Measurements from ENCODE around the gene ZNF467.

The ZNF467 gene

GRCh38 chr7:149787428-149788299, 14.3 kb upstream of the ZNF467 start:
- DNase-seq (ENCODE audit: low read depth in 2 of 2, low spot score in 1 of 2): no peak

- DNase-seq (ENCODE audit: low read depth in 2 of 2, low spot score in 1 of 2): no peak
Measured at GRCh38 chr7:149785983-149786382, 12.6 kb upstream of the ZNF467 start.

DNA sequence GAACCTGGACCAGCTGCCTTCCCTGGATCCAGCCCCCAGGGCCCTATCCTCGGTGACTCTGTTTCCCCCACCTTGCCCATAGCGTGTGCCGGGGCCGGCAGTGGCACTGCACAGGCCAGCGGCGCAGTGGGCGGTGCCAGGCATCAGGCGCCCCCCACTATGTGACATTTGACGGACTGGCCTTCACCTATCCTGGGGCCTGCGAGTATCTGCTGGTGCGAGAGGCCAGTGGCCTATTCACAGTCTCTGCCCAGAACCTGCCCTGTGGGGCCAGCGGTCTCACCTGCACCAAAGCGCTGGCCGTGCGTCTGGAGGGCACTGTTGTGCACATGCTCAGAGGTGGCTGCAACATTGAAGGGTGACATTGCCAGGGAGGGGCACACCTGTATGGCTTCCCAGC, 12.0 kb upstream of the ZNF467 start:
- no peak for DNase-seq (ENCODE audit: low read depth in 2 of 2, low spot score in 1 of 2)

DNA sequence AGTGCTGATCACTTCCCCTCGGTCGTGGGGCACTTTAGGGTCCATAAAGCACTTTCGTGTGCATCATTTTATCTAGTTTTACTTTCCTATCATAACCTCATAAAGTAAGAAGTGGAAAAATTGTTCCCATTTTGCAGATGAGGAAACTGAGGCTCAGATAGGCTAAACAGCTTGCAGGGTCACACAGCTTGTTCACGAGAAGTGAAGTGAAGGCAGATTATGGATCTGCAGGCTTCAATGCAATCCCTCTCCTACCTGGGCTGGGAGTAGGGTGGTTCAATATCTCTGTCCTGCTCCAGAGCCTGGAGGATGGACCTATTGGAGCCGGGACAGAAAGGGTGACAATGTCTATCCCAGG, 10.8 kb upstream of the ZNF467 start:
- no peak for DNase-seq (ENCODE audit: low read depth in 2 of 2, low spot score in 1 of 2)

GRCh38 chr7:149783386-149784250, 10.2 kb upstream of the ZNF467 start:
- no peak for DNase-seq (ENCODE audit: low read depth in 2 of 2, low spot score in 1 of 2)

DNA sequence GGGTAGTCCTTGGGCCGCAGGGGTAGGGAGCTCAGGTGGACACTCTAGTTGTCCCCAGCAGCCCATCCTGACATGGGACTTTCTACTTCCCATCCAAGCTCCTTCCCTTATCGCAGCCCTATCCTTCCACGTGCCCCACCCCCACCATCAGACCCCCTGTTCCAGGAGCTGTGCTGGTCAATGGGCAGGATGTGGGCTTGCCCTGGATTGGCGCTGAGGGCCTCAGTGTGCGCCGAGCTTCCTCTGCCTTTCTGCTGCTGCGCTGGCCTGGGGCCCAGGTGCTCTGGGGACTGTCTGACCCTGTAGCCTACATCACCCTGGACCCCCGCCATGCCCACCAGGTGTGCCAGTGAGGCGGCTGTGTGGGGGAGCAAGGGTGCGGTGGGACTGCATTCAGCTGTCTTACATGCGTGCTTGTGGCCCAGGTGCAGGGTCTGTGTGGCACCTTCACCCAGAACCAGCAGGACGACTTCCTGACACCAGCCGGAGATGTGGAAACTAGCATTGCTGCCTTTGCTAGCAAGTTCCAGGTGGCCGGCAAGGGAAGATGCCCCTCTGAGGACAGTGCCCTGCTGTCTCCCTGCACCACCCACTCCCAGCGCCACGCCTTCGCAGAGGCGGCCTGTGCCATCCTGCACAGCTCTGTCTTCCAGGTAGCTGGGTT, 9.4 kb upstream of the ZNF467 start:
- DNase-seq (ENCODE audit: low read depth in 2 of 2, low spot score in 1 of 2): no peak

DNA sequence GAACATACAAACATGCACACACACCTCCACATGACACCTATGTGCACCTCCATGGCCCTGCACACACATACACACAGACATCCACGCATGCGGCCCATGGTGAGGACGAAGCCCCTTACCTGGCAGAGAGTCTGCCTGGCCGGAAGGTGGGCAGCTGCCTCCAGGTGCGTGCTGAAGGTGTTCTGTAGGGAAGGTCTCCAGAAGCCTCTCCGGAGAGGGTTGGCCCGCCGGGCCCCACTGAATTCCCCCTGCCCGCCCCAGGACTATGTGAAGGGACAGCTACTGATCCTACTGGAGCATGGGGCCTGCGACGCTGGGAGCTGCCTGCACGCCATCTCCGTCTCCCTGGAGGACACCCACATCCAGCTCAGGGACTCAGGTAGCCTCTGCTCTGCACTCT, 8.5 kb upstream of the ZNF467 start:
- DNase-seq (ENCODE audit: low read depth in 2 of 2, low spot score in 1 of 2): no peak

- DNase-seq (ENCODE audit: low read depth in 2 of 2, low spot score in 1 of 2): no peak
Measured at GRCh38 chr7:149780636-149781419, 7.4 kb upstream of the ZNF467 start.

GRCh38 chr7:149780056-149780455, 6.7 kb upstream of the ZNF467 start:
- DNase-seq (ENCODE audit: low read depth in 2 of 2, low spot score in 1 of 2): no peak

DNA sequence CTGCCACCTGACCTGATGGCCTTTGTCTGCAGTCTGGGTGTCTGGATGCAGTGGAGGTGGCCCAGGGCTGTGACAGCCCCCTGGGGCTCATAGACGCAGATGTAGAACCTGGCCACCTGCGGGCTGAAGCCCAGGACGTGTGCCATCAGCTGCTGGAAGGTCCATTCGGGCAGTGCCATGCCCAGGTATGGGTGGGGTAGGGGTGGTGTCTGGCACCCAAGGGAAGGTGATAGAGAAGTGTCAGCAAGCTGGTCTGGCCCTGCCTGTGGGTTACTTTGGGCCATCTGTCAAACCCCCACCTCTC, 6.1 kb upstream of the ZNF467 start:
- DNase-seq (ENCODE audit: low read depth in 2 of 2, low spot score in 1 of 2): no peak

- DNase-seq (ENCODE audit: low read depth in 2 of 2, low spot score in 1 of 2): no peak
Measured at GRCh38 chr7:149778696-149779501, 5.5 kb upstream of the ZNF467 start.

GRCh38 chr7:149778327-149778637, 4.9 kb upstream of the ZNF467 start:
- DNase-seq (ENCODE audit: low read depth in 2 of 2, low spot score in 1 of 2): no peak

DNA sequence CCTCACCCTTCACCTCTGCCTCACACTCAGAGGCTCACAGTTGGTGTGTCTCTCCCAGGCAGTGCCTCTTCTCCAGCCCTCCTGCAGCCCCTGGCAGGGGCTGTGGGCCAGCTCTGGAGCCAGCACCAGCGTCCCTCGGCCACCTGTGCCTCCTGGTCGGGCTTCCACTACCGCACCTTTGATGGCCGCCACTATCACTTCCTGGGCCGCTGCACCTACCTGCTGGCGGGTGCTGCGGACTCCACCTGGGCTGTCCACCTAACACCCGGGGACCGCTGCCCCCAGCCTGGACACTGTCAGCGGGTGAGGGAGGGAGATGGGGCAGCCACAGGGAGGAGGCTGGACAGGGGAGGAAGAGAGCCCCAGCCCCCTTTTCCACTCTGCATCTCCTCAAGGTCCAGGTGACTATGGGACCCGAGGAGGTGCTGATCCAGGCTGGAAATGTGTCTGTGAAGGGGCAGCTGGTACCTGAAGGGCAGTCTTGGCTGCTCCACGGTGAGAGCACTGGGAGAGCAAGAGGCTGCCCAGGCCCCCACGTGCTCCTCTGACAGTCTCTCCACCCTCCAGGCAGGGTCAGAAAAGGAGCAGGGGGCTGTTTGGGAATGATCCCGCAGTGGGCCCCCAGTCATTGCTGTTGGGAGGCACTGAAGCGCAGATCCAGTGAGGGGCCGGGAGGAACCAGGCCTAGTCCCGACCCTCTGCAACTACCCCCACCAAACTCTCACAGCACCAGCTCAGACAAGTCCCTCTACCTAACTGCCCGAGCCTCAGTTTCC, 4.4 kb upstream of the ZNF467 start:
- no peak for DNase-seq (ENCODE audit: low read depth in 2 of 2, low spot score in 1 of 2)

- DNase-seq (ENCODE audit: low read depth in 2 of 2, low spot score in 1 of 2): no peak
Measured at GRCh38 chr7:149776848-149777407, 3.5 kb upstream of the ZNF467 start.

DNA sequence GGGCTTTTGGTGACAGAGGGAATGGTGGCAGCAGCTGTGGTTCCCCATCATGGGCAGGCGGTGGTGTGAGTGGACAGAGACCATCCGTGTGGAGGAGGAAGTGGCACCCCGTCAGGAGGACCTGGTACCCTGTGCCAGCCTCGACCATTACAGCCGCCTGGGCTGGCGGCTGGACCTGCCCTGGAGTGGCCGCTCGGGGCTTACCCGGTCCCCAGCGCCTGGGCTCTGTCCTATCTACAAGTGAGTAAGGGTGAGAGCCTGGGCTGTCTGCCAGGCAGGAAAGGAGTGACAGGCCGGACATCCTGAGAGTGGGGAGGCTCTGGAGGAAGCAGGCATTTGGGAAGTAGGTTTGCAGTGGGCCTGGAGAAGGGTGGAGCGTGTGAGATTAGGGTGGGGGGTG, 2.9 kb upstream of the ZNF467 start:
- DNase-seq (ENCODE audit: low read depth in 2 of 2, low spot score in 1 of 2): no peak

DNA sequence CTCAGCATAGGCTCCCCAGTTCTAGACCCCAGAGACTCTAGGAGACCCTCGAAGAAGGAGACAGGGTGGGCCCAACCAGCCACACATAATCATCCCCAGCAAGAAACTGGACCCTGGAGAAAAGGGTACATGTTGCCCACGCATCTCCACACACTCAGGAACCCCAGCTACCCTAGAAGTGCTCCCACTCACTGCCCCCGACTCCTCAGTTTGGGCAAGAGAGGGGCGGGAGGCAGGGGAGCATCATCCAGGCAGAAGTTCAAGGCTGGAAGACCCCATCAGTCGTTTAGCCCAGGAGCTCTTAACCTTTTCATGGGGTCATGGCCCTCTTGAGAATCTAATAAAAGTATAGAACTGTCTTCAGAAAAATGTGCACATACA, 1.8 kb upstream of the ZNF467 start:
- no peak for DNase-seq (ENCODE audit: low read depth in 2 of 2, low spot score in 1 of 2)

GRCh38 chr7:149774237-149775175, 1.1 kb upstream of the ZNF467 start:
- DNase-seq (ENCODE audit: low read depth in 2 of 2, low spot score in 1 of 2): no peak

GRCh38 chr7:149772956-149773434, 393 bp downstream of the ZNF467 start:
- no peak for DNase-seq (ENCODE audit: low read depth in 2 of 2, low spot score in 1 of 2)

All from stimulated activated CD8-positive, alpha-beta memory T cell treated with anti-CD3 and anti-CD28 coated beads, Interleukin-4, amount 100 ng/mL, for 1 hour (primary cell).